Measurements from ENCODE around the gene CDH8. TPM values are rescaled to one million over a fixed set of nuclear protein-coding genes. Genes with fewer than 3 reads are reported as not detected.

CDH8 gene
- total and polyA plus RNA-seq, 2 donors (not counting 1 experiment from before 2014, with no cell fraction given) = not detected

DNA sequence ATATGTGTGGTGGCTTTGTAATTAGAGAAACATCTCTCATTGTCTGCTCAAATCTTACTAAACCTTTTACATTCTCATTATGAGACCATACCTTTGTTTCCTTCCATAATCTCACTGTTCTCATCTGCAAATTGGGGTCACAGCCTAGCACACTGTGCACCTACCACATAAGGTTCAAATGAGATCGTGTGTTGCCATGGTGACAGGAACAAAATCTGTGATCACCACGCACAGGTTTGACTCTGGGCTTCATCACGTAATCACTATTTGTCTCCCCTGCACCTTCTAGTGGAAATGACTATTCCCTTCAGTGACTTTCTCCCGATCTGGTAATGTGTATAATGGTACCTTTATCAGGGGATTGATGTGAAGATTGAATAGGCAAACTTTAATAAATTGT, 26.1 kb downstream of the CDH8 start:
- CTCF ChIA-PET = no interaction called here
- WGBS (ENCODE audit: insufficient coverage) = 100% methylated on average over 1 of the region's 4 CpGs
- ATAC-seq (ENCODE audit: low read depth) = no peak
- Histone ChIP-seq H2AFZ (ENCODE audit: insufficient read depth, low read depth, low read length, poor library complexity, severe bottlenecking) (no peak overlapping the region), H3K4me1 (ENCODE audit: control insufficient read depth in 2 of 2, insufficient read depth in 2 of 2, low read length in 2 of 2) (no peaks in the 10 kb centered on the region), H3K27ac (ENCODE audit: low read length in 2 of 2) (no peak overlapping the region), H4K20me1 (ENCODE audit: control insufficient read depth, insufficient read depth, low read length, poor library complexity, severe bottlenecking) (no peaks in the 10 kb centered on the region), H3K4me2 (replicated peaks; ENCODE audit: low read depth, low read length, poor library complexity, severe bottlenecking) (no peak overlapping the region), H3K9ac (ENCODE audit: low read length) (no peak overlapping the region), H3K36me3 (replicated peaks in 1 of 2; ENCODE audit: control extremely low read depth in 1 of 2, control insufficient read depth in 1 of 2, extremely low read depth in 1 of 2, insufficient read depth in 2 of 2, low read length in 1 of 2) (no peaks in the 10 kb centered on the region), H3K27me3 (replicated peaks in 1 of 4; ENCODE audit: control extremely low read depth in 1 of 4, control insufficient read depth in 3 of 4, insufficient read depth in 4 of 4, low read length in 3 of 4) (no peaks in the 10 kb centered on the region), H3K79me2 (ENCODE audit: control insufficient read depth, insufficient read depth, low read length) (no peaks in the 10 kb centered on the region), H3K9me3 (ENCODE audit: control extremely low read depth in 1 of 3, control insufficient read depth in 2 of 3, insufficient read depth in 1 of 3, low read length in 2 of 3) (no peaks in the 10 kb centered on the region), H3K4me3 (ENCODE audit: control extremely low read depth in 1 of 5, extremely low read depth in 1 of 5, insufficient read depth in 1 of 5, low read depth in 2 of 5, low read length in 4 of 5) (no peak overlapping the region)
- POLR2A ChIA-PET = no interaction called here
- DNase-seq = no peak
- intact Hi-C loops (cut with micrococcal nuclease) = no loop called here
- Mint-ChIP-seq H3K27me3 (no peaks in the 10 kb centered on the region), H3K27ac (no peak overlapping the region), H3K4me1 (no peaks in the 10 kb centered on the region), H3K9me3 (ENCODE audit: insufficient read depth) (no peaks in the 10 kb centered on the region), H3K4me3 (no peak overlapping the region)
- TF ChIP-seq CTCF (IDR thresholded peaks at IDR 0.05) = no peak

- ATAC-seq (ENCODE audit: low read depth) (no peak), DNase-seq (no peak)
- ChIA-PET POLR2A (no interaction called here), CTCF (no interaction called here)
- no peaks in the 10 kb centered on the region for H3K9me3 ChIP-seq (ENCODE audit: control extremely low read depth in 1 of 3, control insufficient read depth in 2 of 3, insufficient read depth in 1 of 3, low read length in 2 of 3)
- Mint-ChIP-seq H3K4me3 (no peak overlapping the region), H3K9me3 (ENCODE audit: insufficient read depth) (peaks cover 1% of the 10 kb centered on the region), H3K4me1 (no peaks in the 10 kb centered on the region), H3K27me3 (no peaks in the 10 kb centered on the region), H3K27ac (no peak overlapping the region)
- intact Hi-C loops (cut with micrococcal nuclease) = no loop called here
- H3K4me2 ChIP-seq (replicated peaks; ENCODE audit: low read depth, low read length, poor library complexity, severe bottlenecking) = no peak overlapping the region
- TF ChIP-seq CTCF (IDR thresholded peaks at IDR 0.05) (no peak), EZH2 (IDR thresholded peaks at IDR 0.05; ENCODE audit: borderline replicate concordance, insufficient read depth, low read depth, low read length, poor library complexity, severe bottlenecking) (no peak)
- no peaks in the 10 kb centered on the region for H3K79me2 ChIP-seq (ENCODE audit: control insufficient read depth, insufficient read depth, low read length)
- no peaks in the 10 kb centered on the region for H3K4me1 ChIP-seq (ENCODE audit: control insufficient read depth in 2 of 2, insufficient read depth in 2 of 2, low read length in 2 of 2)
- H3K36me3 ChIP-seq (replicated peaks in 1 of 2; ENCODE audit: control extremely low read depth in 1 of 2, control insufficient read depth in 1 of 2, extremely low read depth in 1 of 2, insufficient read depth in 2 of 2, low read length in 1 of 2) = no peaks in the 10 kb centered on the region
- no peaks in the 10 kb centered on the region for H4K20me1 ChIP-seq (ENCODE audit: control insufficient read depth, insufficient read depth, low read length, poor library complexity, severe bottlenecking)
- H3K27ac ChIP-seq (ENCODE audit: low read length in 2 of 2) = no peak overlapping the region
- WGBS (ENCODE audit: insufficient coverage) = no CpG with 5 or more reads among the region's 2 CpGs
- H2AFZ ChIP-seq (ENCODE audit: insufficient read depth, low read depth, low read length, poor library complexity, severe bottlenecking) = no peak overlapping the region
- H3K4me3 ChIP-seq (ENCODE audit: control extremely low read depth in 1 of 5, extremely low read depth in 1 of 5, insufficient read depth in 1 of 5, low read depth in 2 of 5, low read length in 4 of 5) = no peak overlapping the region
- no peaks in the 10 kb centered on the region for H3K27me3 ChIP-seq (replicated peaks in 1 of 4; ENCODE audit: control extremely low read depth in 1 of 4, control insufficient read depth in 3 of 4, insufficient read depth in 4 of 4, low read length in 3 of 4)
- H3K9ac ChIP-seq (ENCODE audit: low read length) = no peak overlapping the region
Measured at GRCh38 chr16:61998460-61998859, 37.8 kb downstream of the CDH8 start.
